SJSA1 (cell line): ENCODE data around the gene NUDC. TPM values are rescaled to one million over a fixed set of nuclear protein-coding genes. Genes with fewer than 3 reads are reported as not detected.
A peak's percentile ranks its signal among the peaks of the same experiment; 100 is the strongest.

Source experiments
- DNase-seq, 2 experiments: peaks; one replicate each; pipeline ENCODE4 v3.0.0-alpha.2; 2015 to 2020; ENCODE audit warnings: low spot score in 2 of 2, low read depth in 1 of 2
- H3K27ac ChIP-seq: fragments of 250-450 bp; sonication (Bioruptor Pico); 2 replicates; pipeline ENCODE4 v1.5.1; 2020; ENCODE audit warnings: mild to moderate bottlenecking, moderate library complexity
- H3K27me3 ChIP-seq: fragments of 250-450 bp; sonication (Bioruptor Pico); replicated peaks from 2 replicates; pipeline ENCODE4 v1.5.1; 2020; ENCODE audit warnings: mild to moderate bottlenecking, moderate library complexity
- H3K36me3 ChIP-seq: fragments of 250-450 bp; sonication (Bioruptor Pico); 2 replicates; pipeline ENCODE4 v1.5.1; 2020; ENCODE audit warnings: mild to moderate bottlenecking
- H3K4me1 ChIP-seq: fragments of 250-450 bp; sonication (Bioruptor Pico); replicated peaks from 2 replicates; pipeline ENCODE4 v1.6.1; 2021; ENCODE audit warnings: mild to moderate bottlenecking
- H3K4me3 ChIP-seq: fragments of 250-450 bp; sonication (Bioruptor Pico); 2 replicates; pipeline ENCODE4 v1.5.1; 2020; ENCODE audit warnings: mild to moderate bottlenecking
- H3K9me3 ChIP-seq: fragments of 250-450 bp; sonication (Bioruptor Pico); replicated peaks from 2 replicates; pipeline ENCODE4 v1.5.1; 2020; ENCODE audit warnings: mild to moderate bottlenecking
- total RNA-seq: library from RNA; depleted of rRNA; stranded (reverse); fragments of >200 nt; shearing (Covaris generic); gene quantifications from 2 replicates; pipeline ENCODE4 v1.2.3, GENCODE V29; 2014

The NUDC gene
- total RNA-seq, 1 experiment from 2014 or later, result 97.9 TPM

DNA sequence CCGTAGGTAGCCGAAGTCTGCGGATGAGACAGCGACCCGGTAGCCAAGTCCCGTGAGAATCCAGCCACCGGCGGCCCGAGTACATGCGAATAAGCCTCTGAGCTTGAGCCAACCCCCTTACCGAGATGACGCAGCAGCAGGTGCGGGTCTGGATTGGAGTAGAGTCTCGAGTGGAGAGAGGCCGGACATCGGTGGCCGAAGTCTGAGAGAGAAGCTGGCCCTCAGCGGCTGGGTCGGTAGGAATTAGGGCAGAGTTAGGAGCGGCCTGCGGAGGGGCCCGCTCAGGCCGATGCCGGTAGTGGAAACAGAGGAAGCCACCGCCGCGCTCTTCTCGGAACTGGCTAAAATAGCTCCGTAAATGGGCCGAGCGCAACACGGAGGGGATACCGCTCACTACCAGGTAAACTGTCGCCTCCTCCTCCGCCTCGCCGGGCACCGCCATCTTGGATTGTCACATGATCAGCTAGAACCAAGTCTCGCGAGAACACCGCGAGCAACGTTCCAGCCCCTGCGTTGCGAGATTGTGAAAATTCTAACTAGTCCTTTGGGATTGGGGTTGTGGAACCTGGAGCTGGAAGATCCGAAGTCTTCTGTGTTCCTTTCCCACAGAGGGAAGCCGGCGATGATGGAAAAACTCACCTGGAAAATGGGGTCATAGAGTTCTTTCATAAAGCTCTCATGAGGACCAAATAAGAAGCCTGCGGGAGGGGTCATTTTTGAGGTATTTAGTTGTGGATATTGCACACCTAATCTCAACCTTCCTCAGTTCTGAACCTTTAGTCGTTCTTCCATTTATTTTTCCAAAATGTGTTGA, 21.3 kb upstream of the NUDC start, which contains the start of gene GPATCH3:
GPATCH3 (minus strand) TSS at position 467 of the 814 bp plus-strand sequence; CDS start at position 442, 25 bp downstream.
- Histone ChIP-seq H3K4me1 (peaks cover 13% of the 10 kb centered on the region), H3K4me3 (peak within 1 kb of the TSS; percentile 78), H3K36me3 (peaks cover 26% of the 10 kb centered on the region), H3K27ac (peak within 1 kb of the TSS; percentile 63), H3K27me3 (no peaks in the 10 kb centered on the region), H3K9me3 (peaks cover 8% of the 10 kb centered on the region)
- DNase-seq, result peak; percentile 90 to 93

DNA sequence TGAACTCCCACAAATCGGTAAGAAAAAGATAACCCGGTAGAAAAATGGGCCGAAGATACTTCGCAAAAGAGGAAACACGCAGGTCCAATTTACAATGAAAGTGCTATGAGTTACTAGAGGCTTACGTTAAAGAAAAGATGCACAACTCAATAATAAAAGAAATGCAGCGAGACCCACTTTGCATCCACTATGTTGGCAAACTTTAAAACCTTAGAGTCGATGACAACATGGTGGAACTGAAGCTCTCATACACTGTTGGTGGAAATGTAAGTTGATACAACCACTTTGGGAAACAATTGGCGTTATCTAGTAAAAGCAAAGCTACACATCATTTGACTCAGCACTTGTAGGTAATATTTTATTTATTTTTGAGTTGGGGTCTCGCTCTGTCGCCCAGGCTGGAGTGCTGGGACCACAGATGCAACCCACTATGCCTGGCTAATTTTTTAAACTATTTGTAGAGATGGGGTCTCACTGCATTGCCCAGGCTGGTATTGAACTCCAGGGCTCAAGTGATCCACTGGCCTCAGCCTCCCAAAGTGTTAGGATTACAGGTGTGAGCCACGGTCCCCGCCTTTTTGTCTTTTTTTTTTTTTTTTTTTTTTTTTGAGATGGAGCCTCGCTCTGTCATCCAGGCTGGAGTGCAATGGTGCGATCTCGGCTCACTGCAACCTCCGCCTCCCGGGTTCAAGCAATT, 20.6 kb upstream of the NUDC start:
- Histone ChIP-seq H3K4me1 (peaks cover 13% of the 10 kb centered on the region), H3K9me3 (peaks cover 8% of the 10 kb centered on the region), H3K27ac (peak overlapping the region; percentile 63), H3K4me3 (peak overlapping the region; percentile 78), H3K27me3 (no peaks in the 10 kb centered on the region), H3K36me3 (peaks cover 22% of the 10 kb centered on the region)
- DNase-seq, result no peak

DNA sequence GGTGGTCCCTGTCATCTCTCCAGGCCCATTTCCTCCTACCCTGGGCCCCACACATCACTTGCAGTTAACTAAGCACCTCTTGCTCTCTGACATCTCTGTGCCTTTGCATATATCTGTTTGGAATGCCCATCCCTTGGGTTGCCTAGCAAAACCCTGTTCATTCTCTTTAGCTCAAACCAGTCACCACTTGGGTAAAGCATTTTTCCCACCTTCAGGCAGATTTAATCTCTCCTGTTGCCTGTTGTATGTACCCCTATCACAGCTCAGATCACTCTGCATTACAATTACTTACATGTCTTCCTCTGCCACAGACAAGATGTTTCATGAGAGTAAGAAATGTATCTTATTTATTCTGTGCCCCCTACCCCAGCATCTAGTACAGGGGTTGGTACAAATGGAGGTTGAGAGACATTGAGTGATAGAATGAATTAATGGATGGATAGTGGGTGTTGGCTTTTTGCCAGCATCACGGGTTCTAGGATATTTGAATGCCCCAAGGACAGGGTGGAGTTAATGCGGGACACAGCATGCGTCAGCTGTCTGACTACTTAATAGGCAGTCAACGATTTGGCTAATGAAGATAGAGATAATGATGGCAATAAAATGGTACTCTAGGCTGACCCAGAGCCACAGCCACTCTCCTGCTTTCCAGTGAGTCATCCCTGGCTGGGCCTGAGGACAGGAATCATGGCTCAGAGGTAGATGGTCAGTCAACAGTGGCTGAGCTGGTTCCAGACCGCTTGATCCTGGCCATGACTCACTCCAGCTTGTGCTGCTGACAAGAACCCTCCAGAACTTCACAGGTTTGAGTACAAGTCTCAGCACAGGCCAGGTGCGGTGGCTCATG, 14.2 kb upstream of the NUDC start:
- Histone ChIP-seq H3K36me3 (no peaks in the 10 kb centered on the region), H3K27me3 (no peaks in the 10 kb centered on the region), H3K4me3 (no peak overlapping the region), H3K27ac (no peak overlapping the region), H3K4me1 (no peaks in the 10 kb centered on the region), H3K9me3 (no peaks in the 10 kb centered on the region)
- peak in 1 of 2 experiments; percentile 54 for DNase-seq

DNA sequence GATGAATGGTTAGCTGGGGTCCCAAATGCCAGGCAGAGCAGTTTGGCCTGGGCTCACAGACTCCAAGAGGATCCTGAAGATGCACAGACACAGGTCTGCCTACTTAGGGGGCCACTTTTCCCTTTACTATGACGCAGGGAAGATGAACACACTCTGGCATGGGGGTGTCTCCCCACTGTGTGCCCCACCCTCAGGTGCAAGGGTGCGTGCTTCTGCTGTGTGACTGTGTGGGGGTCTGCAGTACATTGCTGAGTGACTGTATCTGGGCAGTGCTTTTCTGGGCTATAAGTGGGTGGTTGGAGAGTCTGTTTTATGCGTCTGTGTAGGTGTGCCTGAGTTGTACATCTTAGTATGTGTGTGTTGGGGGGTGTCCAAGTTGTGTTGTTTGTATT, 11.6 kb upstream of the NUDC start:
- no peak for DNase-seq
- H3K36me3 ChIP-seq, result no peaks in the 10 kb centered on the region
- no peaks in the 10 kb centered on the region for H3K9me3 ChIP-seq
- no peaks in the 10 kb centered on the region for H3K27me3 ChIP-seq
- no peak overlapping the region for H3K27ac ChIP-seq
- no peak overlapping the region for H3K4me3 ChIP-seq
- no peaks in the 10 kb centered on the region for H3K4me1 ChIP-seq

DNA sequence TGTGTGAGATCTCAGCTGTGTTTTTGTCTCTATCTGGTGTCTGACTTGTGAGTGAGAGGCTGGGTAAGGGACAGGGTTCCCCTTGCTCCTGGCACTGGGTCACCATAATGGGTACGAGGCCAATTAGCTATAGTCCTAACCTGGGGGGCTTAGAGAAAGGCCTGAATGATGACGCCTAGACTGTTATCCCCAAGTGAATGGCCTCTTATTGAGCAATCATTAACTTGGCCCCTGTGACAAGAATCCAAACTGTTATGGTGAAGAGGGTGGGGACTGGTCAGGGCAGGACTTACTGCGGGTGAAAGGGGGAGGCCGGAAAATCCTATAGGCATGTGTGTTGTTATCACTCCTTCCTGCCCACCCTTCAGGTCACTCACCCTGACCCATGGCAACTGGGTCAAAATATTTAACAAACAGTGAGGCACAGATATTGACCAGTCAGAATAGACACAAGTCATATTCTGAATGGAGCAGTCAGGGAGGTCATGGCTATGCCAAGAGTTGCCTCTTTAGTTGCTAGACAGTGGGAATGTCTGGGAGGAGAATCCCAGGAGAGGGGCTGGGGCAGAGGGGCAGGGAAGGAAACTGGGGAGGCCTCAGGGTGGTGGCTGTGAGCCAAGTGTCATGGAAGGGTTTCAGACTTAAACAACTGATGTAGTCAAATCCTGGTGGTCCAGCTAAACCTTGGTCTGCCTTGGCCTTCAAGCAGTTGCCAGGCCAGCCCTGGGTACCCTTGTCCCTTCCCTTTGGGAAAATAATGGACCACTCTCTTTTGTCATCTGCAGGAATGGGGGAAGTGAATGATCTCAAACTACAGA, 11.0 kb upstream of the NUDC start:
- no peak overlapping the region for H3K27ac ChIP-seq
- no peak overlapping the region for H3K4me3 ChIP-seq
- H3K9me3 ChIP-seq, result no peaks in the 10 kb centered on the region
- no peak for DNase-seq
- H3K4me1 ChIP-seq, result no peaks in the 10 kb centered on the region
- no peaks in the 10 kb centered on the region for H3K36me3 ChIP-seq
- no peaks in the 10 kb centered on the region for H3K27me3 ChIP-seq

DNA sequence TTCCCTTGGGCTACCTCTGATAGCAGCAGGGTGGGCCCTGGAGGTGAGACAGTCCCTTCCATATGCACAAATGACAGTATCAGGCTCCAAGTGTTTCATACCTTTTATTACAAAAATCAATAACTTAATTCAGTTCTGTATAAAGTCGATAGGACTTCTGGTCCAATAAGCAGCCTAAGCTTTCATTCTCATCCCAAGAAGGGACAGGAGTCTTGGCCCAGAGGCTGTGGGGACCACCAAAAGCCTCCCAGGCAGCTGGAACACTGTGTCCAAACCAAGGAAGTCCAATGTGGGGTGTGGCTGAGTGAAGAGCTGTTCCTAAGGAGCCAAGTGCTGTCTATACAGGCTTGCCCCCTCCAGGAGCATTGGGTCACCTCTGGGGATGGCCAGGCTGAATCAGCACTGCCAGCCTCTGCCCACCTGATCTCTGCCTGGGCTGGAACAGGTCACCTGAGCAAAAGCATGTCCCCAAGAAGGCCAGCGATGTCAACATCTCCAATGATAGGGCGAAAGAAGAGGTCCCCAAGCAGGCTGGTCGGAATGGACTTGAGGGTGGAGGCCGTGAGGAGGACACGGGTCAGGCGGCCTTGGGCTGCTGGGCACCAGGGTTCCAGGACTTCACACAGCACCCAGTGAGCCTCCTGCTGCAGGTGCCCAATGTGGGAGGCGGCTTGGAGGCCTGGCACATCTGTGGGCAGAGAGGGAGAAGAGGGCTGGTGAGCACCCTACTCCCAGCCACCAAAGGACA, 10.0 kb upstream of the NUDC start:
- no peak for DNase-seq
- Histone ChIP-seq H3K4me3 (no peak overlapping the region), H3K36me3 (no peaks in the 10 kb centered on the region), H3K9me3 (no peaks in the 10 kb centered on the region), H3K4me1 (no peaks in the 10 kb centered on the region), H3K27ac (no peak overlapping the region), H3K27me3 (no peaks in the 10 kb centered on the region)

DNA sequence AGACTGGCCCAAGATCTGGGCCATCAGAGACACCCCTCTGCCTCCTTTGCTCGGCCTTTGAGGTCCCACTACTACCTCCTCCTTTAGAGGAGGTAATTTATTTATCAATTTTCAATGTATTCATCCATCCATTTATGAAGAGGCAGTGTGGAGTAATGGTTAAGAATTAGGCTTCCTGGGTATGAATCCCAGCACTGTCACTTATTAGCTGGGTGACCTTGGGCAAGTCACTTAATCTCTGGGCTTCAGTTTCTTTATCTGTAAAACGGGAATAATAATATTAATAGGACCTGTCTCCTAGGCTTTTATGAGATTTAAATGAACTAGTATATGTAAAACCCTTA, 9.4 kb upstream of the NUDC start:
- Histone ChIP-seq H3K27me3 (no peaks in the 10 kb centered on the region), H3K36me3 (no peaks in the 10 kb centered on the region), H3K4me3 (no peak overlapping the region), H3K4me1 (no peaks in the 10 kb centered on the region), H3K27ac (no peak overlapping the region), H3K9me3 (no peaks in the 10 kb centered on the region)
- DNase-seq, result no peak

DNA sequence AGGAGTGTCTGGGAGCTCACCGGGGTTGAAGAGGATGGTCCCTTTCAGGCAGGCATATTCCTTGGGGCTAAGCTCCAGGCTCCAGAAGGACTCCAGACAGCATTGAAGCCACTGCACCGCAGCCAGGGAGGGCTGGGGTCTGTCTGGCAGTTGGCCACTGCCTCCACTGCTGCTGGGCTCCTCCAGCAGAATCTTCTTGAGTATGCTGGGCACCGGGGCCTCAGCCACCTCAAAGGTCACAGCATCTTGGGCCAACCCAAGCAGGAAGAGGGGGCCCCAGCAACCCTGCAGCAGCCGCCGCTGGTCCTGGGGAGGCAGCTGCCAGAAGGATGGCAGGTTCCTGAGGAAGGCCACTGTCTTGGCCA, 8.2 kb upstream of the NUDC start:
- H3K27me3 ChIP-seq, result no peaks in the 10 kb centered on the region

DNA sequence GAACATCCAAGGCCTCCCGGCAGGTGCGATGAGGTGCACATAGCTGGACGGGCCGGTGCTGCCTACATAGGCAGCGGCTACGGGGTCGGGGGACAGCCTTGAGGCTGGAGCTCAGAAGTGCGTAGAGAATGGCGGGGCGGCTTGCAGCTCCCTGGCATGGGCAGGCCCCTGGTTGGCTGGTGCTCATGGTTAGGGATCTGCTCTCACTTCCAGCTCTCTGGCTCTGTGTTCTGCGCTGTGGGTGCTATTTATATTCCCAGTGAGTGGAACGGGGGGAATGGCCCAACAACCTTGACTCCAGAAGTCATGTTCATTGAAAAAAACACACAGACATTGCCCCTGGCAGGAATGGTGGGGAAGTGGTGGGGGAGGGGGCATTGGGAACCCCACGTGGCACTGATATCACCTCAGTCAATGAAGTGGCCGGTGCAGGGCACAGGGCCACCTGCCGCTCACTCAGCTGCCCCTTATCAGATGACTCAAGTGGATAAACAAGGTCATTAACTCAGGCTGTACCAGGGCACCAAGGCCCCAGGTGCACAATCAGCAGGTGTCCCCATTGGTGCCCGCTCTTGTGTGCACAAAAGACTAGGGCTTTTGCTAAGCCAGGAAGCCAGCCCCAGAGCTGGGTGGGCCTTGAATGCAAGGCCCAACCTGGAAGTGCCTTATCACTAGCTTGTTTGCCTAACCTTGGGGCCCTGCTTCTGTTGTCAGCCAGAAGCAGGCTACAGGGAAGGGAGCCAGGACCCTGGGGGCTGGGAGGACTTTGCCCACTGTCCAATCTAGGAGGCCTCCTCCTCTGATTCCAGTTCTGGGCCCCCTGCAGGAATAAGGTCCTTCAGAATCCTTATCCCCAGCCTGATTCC, 7.6 kb upstream of the NUDC start, which contains the start of gene NR0B2:
NR0B2 (minus strand) TSS at position 222 of the 866 bp plus-strand sequence; CDS start at position 187, 35 bp downstream.
- H3K27me3 ChIP-seq, result no peaks in the 10 kb centered on the region
- DNase-seq, result no peak
- H3K4me3 ChIP-seq, result no peak within 1 kb of the TSS
- no peaks in the 10 kb centered on the region for H3K9me3 ChIP-seq
- no peaks in the 10 kb centered on the region for H3K4me1 ChIP-seq
- no peaks in the 10 kb centered on the region for H3K36me3 ChIP-seq
- no peak within 1 kb of the TSS for H3K27ac ChIP-seq

More for the DNA sequence above, 8.2 kb upstream of the NUDC start:
- H3K9me3 ChIP-seq, result no peaks in the 10 kb centered on the region
- no peak overlapping the region for H3K4me3 ChIP-seq
- H3K27ac ChIP-seq, result no peak overlapping the region
- H3K4me1 ChIP-seq, result no peaks in the 10 kb centered on the region
- no peak for DNase-seq
- H3K36me3 ChIP-seq, result no peaks in the 10 kb centered on the region

DNA sequence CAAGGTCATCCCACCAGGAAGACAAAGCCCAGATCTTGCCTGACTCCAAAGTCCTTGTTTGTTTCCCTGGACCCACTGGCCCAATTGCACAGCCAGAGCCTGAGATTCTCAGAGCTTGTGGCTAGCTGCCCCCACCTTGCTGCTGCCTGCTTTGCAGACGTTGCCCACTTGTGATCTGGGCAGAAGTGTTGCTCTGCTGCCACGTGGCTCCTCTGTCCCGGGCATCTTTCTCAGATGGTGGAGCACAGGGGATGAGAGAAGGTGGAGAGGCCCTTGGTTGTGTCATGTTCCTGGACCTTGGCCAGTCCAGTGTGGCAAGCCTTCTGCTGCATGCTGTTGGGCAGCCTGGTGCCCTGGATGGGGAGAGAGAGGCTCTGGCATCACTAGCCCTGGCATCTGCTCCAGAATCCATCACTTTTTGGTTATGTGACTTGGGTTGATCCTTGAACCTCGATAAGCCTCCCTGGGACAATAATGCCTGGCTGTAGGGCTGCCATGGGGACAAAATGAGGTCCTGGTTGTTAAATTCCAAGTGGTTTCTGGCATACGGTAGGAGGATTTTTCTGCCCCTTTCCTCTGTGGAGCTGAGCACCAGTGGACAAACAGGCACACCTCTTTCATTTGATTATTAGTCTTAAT, 6.2 kb upstream of the NUDC start:
- no peak overlapping the region for H3K27ac ChIP-seq
- no peaks in the 10 kb centered on the region for H3K36me3 ChIP-seq
- no peaks in the 10 kb centered on the region for H3K4me1 ChIP-seq
- no peaks in the 10 kb centered on the region for H3K27me3 ChIP-seq
- no peaks in the 10 kb centered on the region for H3K9me3 ChIP-seq
- DNase-seq, result no peak
- H3K4me3 ChIP-seq, result no peak overlapping the region

DNA sequence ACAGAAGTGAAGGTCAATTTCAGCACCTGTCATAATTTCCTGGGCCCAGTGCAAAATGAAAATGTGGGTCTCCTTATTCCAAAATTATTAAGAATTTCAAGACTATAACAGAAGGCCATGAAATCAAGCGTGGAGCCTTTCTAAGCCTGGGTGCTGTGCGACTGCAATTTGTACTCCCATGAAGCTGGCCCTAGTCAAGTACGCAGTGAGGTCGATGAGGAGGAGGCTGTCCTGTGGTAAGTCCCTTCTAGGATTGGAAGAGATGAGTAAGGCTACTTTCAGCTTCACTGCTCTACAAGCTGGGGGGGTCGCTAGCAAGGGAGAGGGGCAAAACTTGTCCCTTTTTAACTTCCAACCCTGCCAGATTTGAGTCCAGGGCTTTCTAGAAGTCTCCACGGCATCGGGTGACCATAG, 410 bp upstream of the NUDC start:
- H3K4me3 ChIP-seq, result peak overlapping the region; percentile 89
- peaks cover 2% of the 10 kb centered on the region; the same call in 1 of the 2 replicates for H3K9me3 ChIP-seq
- peaks cover 21% of the 10 kb centered on the region for H3K4me1 ChIP-seq
- peaks cover 44% of the 10 kb centered on the region for H3K36me3 ChIP-seq
- no peaks in the 10 kb centered on the region for H3K27me3 ChIP-seq
- no peak for DNase-seq
- H3K27ac ChIP-seq, result peak overlapping the region; percentile 83

DNA sequence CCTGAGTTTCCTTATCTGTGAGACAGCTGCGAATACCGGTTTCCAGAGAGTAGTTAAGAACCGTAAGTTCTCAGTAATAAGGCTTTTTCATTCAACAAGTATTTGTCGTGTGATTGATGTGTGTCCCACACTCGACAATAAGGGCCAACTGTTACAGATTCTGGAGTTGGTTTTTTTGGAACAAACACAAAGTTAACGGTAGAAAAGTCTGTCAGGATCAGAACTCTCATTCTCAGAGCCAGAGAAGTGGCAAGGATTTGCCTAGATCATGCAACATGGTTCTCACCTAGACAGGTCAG, 837 bp downstream of the NUDC start:
- peaks cover 21% of the 10 kb centered on the region for H3K4me1 ChIP-seq
- H3K36me3 ChIP-seq, result peaks cover 54% of the 10 kb centered on the region
- no peak for DNase-seq
- peak overlapping the region; percentile 89 for H3K4me3 ChIP-seq
- H3K9me3 ChIP-seq, result peaks cover 2% of the 10 kb centered on the region; the same call in 1 of the 2 replicates
- H3K27ac ChIP-seq, result peak overlapping the region; percentile 83
- no peaks in the 10 kb centered on the region for H3K27me3 ChIP-seq
